GM12878 (cell line): ENCODE measurements around the gene TEKT2. TPM values are rescaled to one million over a fixed set of nuclear protein-coding genes. Genes with fewer than 3 reads are reported as not detected.

ENCODE experiments used
- ATAC-seq: fragments of 200-7000 bp; cut with Tn5 transposase; 3 replicates; pipeline ENCODE4 v1.9.1; 2020; ENCODE audit warnings: mild to moderate bottlenecking, moderate library complexity
- BruUV-seq: library from RNA; stranded (reverse); fragments of 400-500 nt; replicated peaks from 2 replicates; lab custom pipeline; 2021; lab: Mats Ljungman, UMichigan
- CTCF ChIA-PET: fragments of 300-600 bp; sonication (Branson Sonifier 250); formaldehyde crosslinking; extraction: SDS; loops from one replicate; lab custom pipeline; 2021; ENCODE audit warnings: inconsistent platforms; lab: Yijun Ruan, JAX
- POLR2A ChIA-PET: fragments of 350-600 bp; formaldehyde crosslinking; extraction: SDS; loops from one replicate; lab custom pipeline; 2021; ENCODE audit warnings: inconsistent platforms; lab: Charles Lee
- RAD21 ChIA-PET: fragments of 300-600 bp; sonication (Branson Sonifier 250); formaldehyde crosslinking; loops from one replicate; lab custom pipeline; 2023; ENCODE audit warnings: antibody characterized with exemption; ENCODE audit not compliant: unreplicated experiment; lab: Charles Lee
- SMC1A ChIA-PET: fragments of 300-600 bp; sonication (Branson Sonifier 250); formaldehyde crosslinking; loops from one replicate; lab custom pipeline; 2023; ENCODE audit not compliant: unreplicated experiment, uncharacterized antibody; lab: Charles Lee
- DNase-seq: peaks from one replicate; pipeline ENCODE4 v3.0.0-alpha.2; 2011; ENCODE audit warnings: low read depth, low spot score
- FAIRE-seq: peaks from 3 replicates; lab custom pipeline; 2011; peaks lifted over from hg19 to GRCh38; lab: Jason Lieb, UNC
- H2AFZ ChIP-seq: 2 replicates; pipeline ENCODE4 v1.6.0; 2011; ENCODE audit warnings: low read depth, low read length, control low read depth; ENCODE audit not compliant: control insufficient read depth
- H3K27ac ChIP-seq: 2 replicates; pipeline ENCODE4 v1.5.1; 2011; ENCODE audit warnings: control low read depth; ENCODE audit not compliant: control insufficient read depth, insufficient read depth
- H3K27me3 ChIP-seq, 2 experiments: replicated peaks in 1 of 2; 2 replicates each; pipeline versions ENCODE4 v1.6.0 to v1.6.1; 2011; ENCODE audit warnings: low read length in 1 of 2; ENCODE audit not compliant: control insufficient read depth in 2 of 2, insufficient read depth in 2 of 2
- H3K36me3 ChIP-seq, 2 experiments: 2 replicates each; pipeline ENCODE4 v1.5.1; 2011; ENCODE audit warnings: low read length in 1 of 2; ENCODE audit not compliant: control insufficient read depth in 2 of 2, insufficient read depth in 2 of 2
- H3K4me1 ChIP-seq: 2 replicates; pipeline ENCODE4 v1.6.1; 2011; ENCODE audit warnings: mild to moderate bottlenecking, low read length, moderate library complexity, mixed read lengths; ENCODE audit not compliant: control insufficient read depth, insufficient read depth
- H3K4me2 ChIP-seq: 2 replicates; pipeline ENCODE4 v1.6.0; 2011; ENCODE audit warnings: control low read depth; ENCODE audit not compliant: control insufficient read depth, insufficient read depth
- H3K4me3 ChIP-seq: fragments of 200-600 bp; sonication (generic); 2 replicates; pipeline ENCODE4 v1.5.1; 2016
- H3K79me2 ChIP-seq: 2 replicates; pipeline ENCODE4 v1.6.0; 2011; ENCODE audit warnings: low read length; ENCODE audit not compliant: control insufficient read depth, insufficient read depth
- H3K9ac ChIP-seq: 2 replicates; pipeline ENCODE4 v1.8.0; 2011; ENCODE audit warnings: low read length, control low read depth, mixed read lengths; ENCODE audit not compliant: control insufficient read depth, insufficient read depth
- H3K9me3 ChIP-seq: replicated peaks from 3 replicates; pipeline ENCODE4 v1.5.1; 2011; ENCODE audit warnings: mild to moderate bottlenecking, low read length; ENCODE audit not compliant: control insufficient read depth, insufficient read depth
- H4K20me1 ChIP-seq: 2 replicates; pipeline ENCODE4 v1.6.0; 2011; ENCODE audit not compliant: control insufficient read depth, insufficient read depth
- CBX3 ChIP-seq: fragments of 200-600 bp; sonication (generic); IDR thresholded peaks from 2 replicates; pipeline ENCODE4 v1.6.1; 2016; ENCODE audit warnings: low read depth, borderline replicate concordance
- CHD2 ChIP-seq: IDR thresholded peaks from 2 replicates; pipeline ENCODE4 v1.6.1; 2011; ENCODE audit warnings: low read depth, low read length, improper control_type of control experiment, borderline replicate concordance
- CREM ChIP-seq: IDR thresholded peaks from 2 replicates; pipeline ENCODE4 v1.6.1; 2014; ENCODE audit warnings: antibody characterized with exemption, low read depth
- ETV6 ChIP-seq, 2 experiments: fragments of 450-650 bp in 1 of 2; IDR thresholded peaks in 1 of 2; conservative IDR thresholded peaks in 1 of 2; 2 replicates each; pipeline ENCODE4 v1.6.1; 2014; ENCODE audit warnings: antibody characterized with exemption in 1 of 2, borderline replicate concordance in 1 of 2, low read depth in 1 of 2, mild to moderate bottlenecking in 1 of 2, moderate library complexity in 1 of 2
- FOS ChIP-seq: IDR thresholded peaks from 3 replicates; pipeline ENCODE4 v1.6.1; 2011; ENCODE audit warnings: borderline replicate concordance; ENCODE audit not compliant: insufficient read length; ENCODE audit errors: extremely low read depth
- IRF4 ChIP-seq: IDR thresholded peaks from 2 replicates; pipeline ENCODE4 v1.6.1; 2011; ENCODE audit warnings: low read depth, low read length
- JUND ChIP-seq: IDR thresholded peaks from 2 replicates; pipeline ENCODE4 v1.6.1; 2012; ENCODE audit warnings: low read depth, mild to moderate bottlenecking, low read length, improper control_type of control experiment, moderate library complexity
- MTA2 ChIP-seq: fragments of 450-650 bp; IDR thresholded peaks from 2 replicates; pipeline ENCODE4 v1.6.1; 2016; ENCODE audit warnings: low read depth, mild to moderate bottlenecking, moderate library complexity
- PAX8 ChIP-seq: fragments of 450-650 bp; IDR thresholded peaks from 2 replicates; pipeline ENCODE4 v1.6.1; 2017; ENCODE audit warnings: mild to moderate bottlenecking, moderate library complexity
- PML ChIP-seq: IDR thresholded peaks from 2 replicates; pipeline ENCODE4 v1.6.1; 2012; ENCODE audit warnings: low read length, inconsistent platforms
- SIX5 ChIP-seq: IDR thresholded peaks from 2 replicates; pipeline ENCODE4 v1.6.1; 2011; ENCODE audit warnings: mild to moderate bottlenecking, low read depth, low read length, moderate library complexity; ENCODE audit not compliant: severe bottlenecking
- ZNF687 ChIP-seq: fragments of 450-650 bp; IDR thresholded peaks from 2 replicates; pipeline ENCODE4 v1.6.1; 2017; ENCODE audit warnings: mild to moderate bottlenecking, moderate library complexity
- whole genome bisulfite sequencing: methylation state at CpG from one replicate; pipeline ENCODE4 v1.1.6; 2016; ENCODE audit warnings: low lambda C conversion rate; ENCODE audit not compliant: insufficient replicate concordance, insufficient coverage; ENCODE audit errors: missing lambda C conversion rate; 5-methylcytosine and 5-hydroxymethylcytosine counted together
- in situ Hi-C: fragments of 300-500 bp; cut with MboI; formaldehyde crosslinking; loops from 9 replicates; pipeline ENCODE4 v1.14.3; 2018; ENCODE audit warnings: mixed read lengths
- intact Hi-C: fragments of 100-400 bp; cut with micrococcal nuclease; formaldehyde crosslinking; loops from one replicate; pipeline ENCODE4 v1.14.2; 2022; ENCODE audit not compliant: unreplicated experiment
- polyA plus RNA-seq, 11 experiments: library from polyadenylated mRNA; depleted of rRNA in 4 of 11; unstranded in 6 of 11; stranded (reverse) in 5 of 11; fragments of >200 nt; fragmentation: Nextera tagmentation in 4 of 11; fragmentation: Illumina TruSeq in 1 of 11; extraction: Ambion mirVana in 4 of 11; extraction: Trizol in 1 of 11; gene quantifications; 1 replicate in 1 of 11; 2 replicates in 10 of 11; pipeline versions ENCODE4 v1.2.1 to v1.2.3, GENCODE V29; 2011 to 2016; ENCODE audit warnings: inconsistent platforms in 2 of 11, missing spikeins in 2 of 11, low read depth in 1 of 11
- total RNA-seq, 4 experiments: library from RNA; depleted of rRNA in 3 of 4; stranded (reverse); fragments of >200 nt in 3 of 4; fragmentation: Illumina TruSeq in 1 of 4; extraction: Trizol in 1 of 4; gene quantifications; 2 replicates each; pipeline versions ENCODE4 v1.2.1 to v1.2.3, GENCODE V29; 2013 to 2021
- TF ChIP-seq, protein P1 (sequence below): fragments of 150-350 bp; IDR thresholded peaks from 2 replicates; pipeline ENCODE4 v1.6.1; 2014; ENCODE audit warnings: mild to moderate bottlenecking, low read depth, low read length
- TF ChIP-seq, protein P2 (sequence below): fragments of 450-650 bp; IDR thresholded peaks from 2 replicates; pipeline ENCODE4 v1.6.1; 2017; ENCODE audit warnings: mild to moderate bottlenecking, low read depth, inconsistent platforms; ENCODE audit not compliant: poor library complexity, severe bottlenecking
- TF ChIP-seq, protein P3 (sequence below): IDR thresholded peaks from 2 replicates; pipeline ENCODE4 v1.6.1; 2011; ENCODE audit warnings: borderline replicate concordance, low read depth, mild to moderate bottlenecking, moderate library complexity, low read length; ENCODE audit not compliant: insufficient read depth, poor library complexity, severe bottlenecking

The TEKT2 gene
- total and polyA plus RNA-seq, 10 of the 15 experiments (the other 5 are each of a cell fraction or from before 2014, with no cell fraction given), result 0.07 to 0.13 TPM; not detected in 8

DNA sequence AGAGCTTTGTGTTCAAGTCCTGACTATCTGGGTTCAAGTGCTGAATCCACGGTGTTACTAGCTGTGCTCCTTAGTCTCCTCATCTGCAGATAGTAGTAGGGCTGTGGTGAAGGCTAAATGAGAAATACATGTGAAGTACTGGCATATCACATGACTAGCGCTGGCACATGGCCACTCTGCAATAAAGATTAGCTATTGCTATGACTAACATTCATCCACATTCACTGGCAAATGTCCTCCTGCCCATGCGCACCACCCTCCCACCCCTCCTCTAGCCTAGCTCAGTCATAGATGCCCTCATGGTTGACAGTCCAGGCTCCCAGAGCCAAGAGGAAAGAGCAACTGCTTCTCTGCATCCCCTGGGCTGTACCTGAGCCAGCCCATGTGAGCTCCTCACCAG, 49.6 kb downstream of the TEKT2 start:
- no peaks in the 10 kb centered on the region for H3K27me3 ChIP-seq
- no peak overlapping the region for H3K4me2 ChIP-seq
- FAIRE-seq, result no peak
- H3K27ac ChIP-seq, result no peak overlapping the region
- no peak overlapping the region for H2AFZ ChIP-seq
- no peaks in the 10 kb centered on the region for H3K4me1 ChIP-seq
- RAD21 ChIA-PET, result interaction anchor here (0.7 to 2.9 kb wide), 5 partner anchors 16 to 1228 kb away, joined by 3 to 15 read pairs (median 3); partner anchors contain the start of gene TRAPPC3
- no peaks in the 10 kb centered on the region for H3K9me3 ChIP-seq
- no peak overlapping the region for H3K9ac ChIP-seq
- peaks cover 0 to 2% of the 10 kb centered on the region in 2 experiments; a peak in 2 of 4 replicates for H3K36me3 ChIP-seq
- no peaks in the 10 kb centered on the region for H4K20me1 ChIP-seq
- DNase-seq, result no peak
- no peaks in the 10 kb centered on the region for H3K79me2 ChIP-seq
- no peak overlapping the region for H3K4me3 ChIP-seq
- intact Hi-C loops (no loop called here), in situ Hi-C loops (no loop called here)
- CTCF ChIA-PET, result interaction anchor here (0.7 to 4.7 kb wide), 8 partner anchors 18 to 153 kb away, joined by 3 to 56 read pairs (median 5); no protein-coding TSS in a partner anchor
- no peak for ATAC-seq
- 94% methylated on average over 3 of the region's 3 CpGs for WGBS
- SMC1A ChIA-PET, result interaction anchor here (0.6 to 3.7 kb wide), 5 partner anchors 8 to 352 kb away, joined by 3 to 16 read pairs (median 5); no protein-coding TSS in a partner anchor
- BruUV-seq, result no TSS peak
- POLR2A ChIA-PET, result no interaction called here
- no peak for TF ChIP-seq SIX5
- TF ChIP-seq, protein P1, sequence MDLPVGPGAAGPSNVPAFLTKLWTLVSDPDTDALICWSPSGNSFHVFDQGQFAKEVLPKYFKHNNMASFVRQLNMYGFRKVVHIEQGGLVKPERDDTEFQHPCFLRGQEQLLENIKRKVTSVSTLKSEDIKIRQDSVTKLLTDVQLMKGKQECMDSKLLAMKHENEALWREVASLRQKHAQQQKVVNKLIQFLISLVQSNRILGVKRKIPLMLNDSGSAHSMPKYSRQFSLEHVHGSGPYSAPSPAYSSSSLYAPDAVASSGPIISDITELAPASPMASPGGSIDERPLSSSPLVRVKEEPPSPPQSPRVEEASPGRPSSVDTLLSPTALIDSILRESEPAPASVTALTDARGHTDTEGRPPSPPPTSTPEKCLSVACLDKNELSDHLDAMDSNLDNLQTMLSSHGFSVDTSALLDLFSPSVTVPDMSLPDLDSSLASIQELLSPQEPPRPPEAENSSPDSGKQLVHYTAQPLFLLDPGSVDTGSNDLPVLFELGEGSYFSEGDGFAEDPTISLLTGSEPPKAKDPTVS, result no peak
- TF ChIP-seq ZNF687, result no peak
- no peak for TF ChIP-seq PAX8
- TF ChIP-seq CHD2, result no peak
- TF ChIP-seq MTA2, result no peak
- TF ChIP-seq CBX3, result no peak
- TF ChIP-seq, protein P2, sequence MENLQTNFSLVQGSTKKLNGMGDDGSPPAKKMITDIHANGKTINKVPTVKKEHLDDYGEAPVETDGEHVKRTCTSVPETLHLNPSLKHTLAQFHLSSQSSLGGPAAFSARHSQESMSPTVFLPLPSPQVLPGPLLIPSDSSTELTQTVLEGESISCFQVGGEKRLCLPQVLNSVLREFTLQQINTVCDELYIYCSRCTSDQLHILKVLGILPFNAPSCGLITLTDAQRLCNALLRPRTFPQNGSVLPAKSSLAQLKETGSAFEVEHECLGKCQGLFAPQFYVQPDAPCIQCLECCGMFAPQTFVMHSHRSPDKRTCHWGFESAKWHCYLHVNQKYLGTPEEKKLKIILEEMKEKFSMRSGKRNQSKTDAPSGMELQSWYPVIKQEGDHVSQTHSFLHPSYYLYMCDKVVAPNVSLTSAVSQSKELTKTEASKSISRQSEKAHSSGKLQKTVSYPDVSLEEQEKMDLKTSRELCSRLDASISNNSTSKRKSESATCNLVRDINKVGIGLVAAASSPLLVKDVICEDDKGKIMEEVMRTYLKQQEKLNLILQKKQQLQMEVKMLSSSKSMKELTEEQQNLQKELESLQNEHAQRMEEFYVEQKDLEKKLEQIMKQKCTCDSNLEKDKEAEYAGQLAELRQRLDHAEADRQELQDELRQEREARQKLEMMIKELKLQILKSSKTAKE, result no peak
- TF ChIP-seq JUND, result no peak
- no peak for TF ChIP-seq IRF4
- TF ChIP-seq ETV6 (conservative IDR thresholded peaks at IDR 0.05 in 1 of 2, IDR thresholded peaks at IDR 0.05 in 1 of 2; ENCODE audit: borderline replicate concordance in 1 of 2, low read depth in 1 of 2), result no peak
- no peak for TF ChIP-seq PML
- TF ChIP-seq FOS, result no peak
- TF ChIP-seq CREM, result no peak
- TF ChIP-seq, protein P3, sequence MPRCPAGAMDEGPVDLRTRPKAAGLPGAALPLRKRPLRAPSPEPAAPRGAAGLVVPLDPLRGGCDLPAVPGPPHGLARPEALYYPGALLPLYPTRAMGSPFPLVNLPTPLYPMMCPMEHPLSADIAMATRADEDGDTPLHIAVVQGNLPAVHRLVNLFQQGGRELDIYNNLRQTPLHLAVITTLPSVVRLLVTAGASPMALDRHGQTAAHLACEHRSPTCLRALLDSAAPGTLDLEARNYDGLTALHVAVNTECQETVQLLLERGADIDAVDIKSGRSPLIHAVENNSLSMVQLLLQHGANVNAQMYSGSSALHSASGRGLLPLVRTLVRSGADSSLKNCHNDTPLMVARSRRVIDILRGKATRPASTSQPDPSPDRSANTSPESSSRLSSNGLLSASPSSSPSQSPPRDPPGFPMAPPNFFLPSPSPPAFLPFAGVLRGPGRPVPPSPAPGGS, result no peak
